Loucy (cell line): ENCODE results near the gene CDC25A.

Experiments
- H2AFZ ChIP-seq: fragments of 200-600 bp; sonication (generic); 2 replicates; pipeline ENCODE4 v1.6.0; 2016; ENCODE audit warnings: antibody characterized with exemption, mild to moderate bottlenecking, low read length, moderate library complexity
- H3F3A ChIP-seq: fragments of 200-600 bp; 2 replicates; pipeline ENCODE4 v1.6.0; 2016; ENCODE audit warnings: antibody characterized with exemption, low read depth, mild to moderate bottlenecking
- H3K27me3 ChIP-seq: fragments of 200-600 bp; sonication (generic); 2 replicates; pipeline ENCODE4 v1.6.1; 2014; ENCODE audit warnings: low read length, mild to moderate bottlenecking; ENCODE audit not compliant: insufficient read depth, poor library complexity, severe bottlenecking
- H3K36me3 ChIP-seq: fragments of 200-600 bp; sonication (generic); 2 replicates; pipeline ENCODE4 v1.6.1; 2016; ENCODE audit warnings: low read length; ENCODE audit not compliant: insufficient read depth
- H3K4me1 ChIP-seq: fragments of 200-600 bp; sonication (generic); 2 replicates; pipeline ENCODE4 v1.5.1; 2014; ENCODE audit warnings: low read length, mild to moderate bottlenecking; ENCODE audit not compliant: insufficient read depth, poor library complexity, severe bottlenecking
- H3K4me2 ChIP-seq: fragments of 200-600 bp; sonication (generic); 2 replicates; pipeline ENCODE4 v1.6.0; 2014; ENCODE audit warnings: antibody characterized with exemption, low read length, low read depth, mild to moderate bottlenecking; ENCODE audit not compliant: poor library complexity, severe bottlenecking
- H3K4me3 ChIP-seq: fragments of 200-600 bp; sonication (generic); 2 replicates; pipeline ENCODE4 v1.5.1; 2014; ENCODE audit warnings: low read length, mild to moderate bottlenecking, mixed read lengths; ENCODE audit not compliant: poor library complexity, severe bottlenecking
- H3K79me2 ChIP-seq: fragments of 200-600 bp; sonication (generic); 2 replicates; pipeline ENCODE4 v1.6.1; 2014; ENCODE audit warnings: low read length; ENCODE audit not compliant: insufficient read depth
- H3K9ac ChIP-seq: fragments of 200-600 bp; sonication (generic); 2 replicates; pipeline ENCODE4 v1.6.0; 2014; ENCODE audit warnings: mild to moderate bottlenecking, low read depth, low read length, moderate library complexity; ENCODE audit not compliant: poor library complexity, severe bottlenecking
- H3K9me2 ChIP-seq: fragments of 200-600 bp; sonication (generic); replicated peaks from 2 replicates; pipeline ENCODE4 v1.6.1; 2016; ENCODE audit warnings: low read depth, low read length, mixed read lengths
- H3K9me3 ChIP-seq: fragments of 200-600 bp; sonication (generic); 2 replicates; pipeline ENCODE4 v1.6.1; 2014; ENCODE audit warnings: mild to moderate bottlenecking, antibody characterized with exemption, low read length, low read depth; ENCODE audit not compliant: insufficient read depth
- H4K20me1 ChIP-seq: fragments of 200-600 bp; sonication (generic); 2 replicates; pipeline ENCODE4 v1.6.0; 2014; ENCODE audit warnings: antibody characterized with exemption, low read length, mild to moderate bottlenecking; ENCODE audit not compliant: insufficient read depth, poor library complexity, severe bottlenecking
- EZH2phosphoT487 ChIP-seq: fragments of 200-600 bp; IDR thresholded peaks from 2 replicates; pipeline ENCODE4 v1.6.1; 2018; ENCODE audit warnings: antibody characterized with exemption, mild to moderate bottlenecking, moderate library complexity, borderline replicate concordance
- TF ChIP-seq, protein P1 (sequence below): fragments of 200-600 bp; sonication (generic); conservative IDR thresholded peaks from 2 replicates; pipeline ENCODE4 v1.5.1; 2014; ENCODE audit warnings: mild to moderate bottlenecking, antibody characterized with exemption, low read length

CDC25A gene

DNA sequence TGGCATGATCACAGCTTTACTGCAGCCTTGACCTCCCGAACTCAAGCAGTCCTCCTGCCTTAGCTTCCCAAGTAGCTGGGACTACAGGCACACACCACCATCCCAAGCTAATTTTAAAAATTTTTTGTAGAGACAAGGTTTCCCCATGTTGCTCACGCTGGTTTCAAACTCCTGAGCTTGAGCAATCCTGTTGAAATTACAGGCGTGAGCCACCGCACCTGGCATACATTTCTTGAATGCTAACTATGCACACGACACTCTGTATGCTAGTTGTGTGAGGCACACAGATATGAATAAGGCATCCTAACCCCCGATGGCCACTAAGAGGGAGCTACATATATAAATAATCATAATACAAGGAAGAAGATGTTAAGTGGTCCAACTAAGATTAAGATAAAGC, 64.9 kb downstream of the CDC25A start:
- H3K4me1 ChIP-seq: no peaks in the 10 kb centered on the region
- TF ChIP-seq, protein P1, sequence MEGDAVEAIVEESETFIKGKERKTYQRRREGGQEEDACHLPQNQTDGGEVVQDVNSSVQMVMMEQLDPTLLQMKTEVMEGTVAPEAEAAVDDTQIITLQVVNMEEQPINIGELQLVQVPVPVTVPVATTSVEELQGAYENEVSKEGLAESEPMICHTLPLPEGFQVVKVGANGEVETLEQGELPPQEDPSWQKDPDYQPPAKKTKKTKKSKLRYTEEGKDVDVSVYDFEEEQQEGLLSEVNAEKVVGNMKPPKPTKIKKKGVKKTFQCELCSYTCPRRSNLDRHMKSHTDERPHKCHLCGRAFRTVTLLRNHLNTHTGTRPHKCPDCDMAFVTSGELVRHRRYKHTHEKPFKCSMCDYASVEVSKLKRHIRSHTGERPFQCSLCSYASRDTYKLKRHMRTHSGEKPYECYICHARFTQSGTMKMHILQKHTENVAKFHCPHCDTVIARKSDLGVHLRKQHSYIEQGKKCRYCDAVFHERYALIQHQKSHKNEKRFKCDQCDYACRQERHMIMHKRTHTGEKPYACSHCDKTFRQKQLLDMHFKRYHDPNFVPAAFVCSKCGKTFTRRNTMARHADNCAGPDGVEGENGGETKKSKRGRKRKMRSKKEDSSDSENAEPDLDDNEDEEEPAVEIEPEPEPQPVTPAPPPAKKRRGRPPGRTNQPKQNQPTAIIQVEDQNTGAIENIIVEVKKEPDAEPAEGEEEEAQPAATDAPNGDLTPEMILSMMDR: no peak
- no peak for TF ChIP-seq EZH2phosphoT487
- no peaks in the 10 kb centered on the region for H3K79me2 ChIP-seq
- H4K20me1 ChIP-seq: no peaks in the 10 kb centered on the region
- H3K9me2 ChIP-seq: no peaks in the 10 kb centered on the region
- H3K4me3 ChIP-seq: no peak overlapping the region
- H3K36me3 ChIP-seq: no peaks in the 10 kb centered on the region
- H3F3A ChIP-seq: no peaks in the 10 kb centered on the region
- no peak overlapping the region for H3K9ac ChIP-seq
- no peaks in the 10 kb centered on the region for H3K9me3 ChIP-seq
- no peak overlapping the region for H3K4me2 ChIP-seq
- H3K27me3 ChIP-seq: no peaks in the 10 kb centered on the region
- no peak overlapping the region for H2AFZ ChIP-seq

DNA sequence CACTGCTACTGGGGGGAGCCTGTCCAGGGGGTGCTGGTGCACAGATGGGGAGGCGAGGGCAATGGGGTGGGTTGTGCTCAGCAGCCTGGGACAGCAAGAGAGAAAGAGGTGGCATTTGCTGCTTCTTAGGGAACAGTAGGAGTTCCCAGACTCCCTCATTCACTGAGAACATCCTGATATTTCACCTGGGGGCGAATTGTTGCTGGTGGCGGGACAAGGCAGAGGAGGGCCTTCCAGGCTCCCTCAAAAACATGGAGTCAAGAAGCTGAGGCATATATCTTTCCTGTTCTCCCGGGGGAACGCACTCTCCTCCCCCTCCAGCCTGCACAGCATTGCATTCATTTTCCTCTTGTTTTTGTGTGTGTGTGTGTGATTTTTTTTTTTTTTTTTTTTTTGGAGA, 65.7 kb downstream of the CDC25A start:
- Histone ChIP-seq H3F3A (no peaks in the 10 kb centered on the region), H3K4me3 (no peak overlapping the region), H3K9me3 (no peaks in the 10 kb centered on the region), H4K20me1 (no peaks in the 10 kb centered on the region), H3K79me2 (no peaks in the 10 kb centered on the region), H3K4me2 (no peak overlapping the region), H3K36me3 (no peaks in the 10 kb centered on the region), H3K9me2 (no peaks in the 10 kb centered on the region), H2AFZ (no peak overlapping the region), H3K4me1 (no peaks in the 10 kb centered on the region), H3K27me3 (no peaks in the 10 kb centered on the region), H3K9ac (no peak overlapping the region)
- TF ChIP-seq, protein P1: no peak
- no peak for TF ChIP-seq EZH2phosphoT487

DNA sequence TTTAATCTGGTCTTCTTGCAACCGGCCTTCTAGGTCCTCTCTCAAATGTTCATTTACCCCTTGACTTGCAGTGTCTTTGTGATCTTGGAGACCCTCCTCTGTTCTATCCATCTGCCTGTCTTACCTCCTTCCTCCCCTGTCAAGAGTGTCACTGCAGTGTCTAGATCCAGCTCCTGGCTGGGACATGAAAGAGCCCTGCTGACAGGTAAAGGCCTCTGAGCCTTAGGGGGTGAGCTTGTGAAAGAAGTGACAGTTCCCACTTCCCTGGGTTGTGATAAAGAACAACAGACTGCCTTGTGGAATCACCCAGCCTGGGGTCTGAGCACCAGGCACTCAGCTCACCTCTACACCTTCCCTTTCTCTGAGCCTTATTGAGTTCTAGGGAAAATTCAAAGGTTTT, 68.0 kb downstream of the CDC25A start:
- no peaks in the 10 kb centered on the region for H3K79me2 ChIP-seq
- H3K4me2 ChIP-seq: no peak overlapping the region
- H3K36me3 ChIP-seq: no peaks in the 10 kb centered on the region
- H3F3A ChIP-seq: no peaks in the 10 kb centered on the region
- H3K4me3 ChIP-seq: no peak overlapping the region
- H3K9me3 ChIP-seq: no peaks in the 10 kb centered on the region
- H3K27me3 ChIP-seq: no peaks in the 10 kb centered on the region
- H4K20me1 ChIP-seq: no peaks in the 10 kb centered on the region
- no peak overlapping the region; the same call in 1 of the 2 replicates for H2AFZ ChIP-seq
- TF ChIP-seq, protein P1: no peak
- TF ChIP-seq EZH2phosphoT487: no peak
- no peak overlapping the region for H3K9ac ChIP-seq
- H3K9me2 ChIP-seq: no peaks in the 10 kb centered on the region
- peaks cover under 1% of the 10 kb centered on the region for H3K4me1 ChIP-seq
